K562 (cell line): Measurements from ENCODE around the gene TGFB2. TPM values are rescaled to one million over a fixed set of nuclear protein-coding genes. Genes with fewer than 3 reads are reported as not detected.

ENCODE experiments used
- ATAC-seq: fragments of 200-7000 bp; cut with Tn5 transposase; 3 replicates; pipeline ENCODE4 v1.9.1; 2020; ENCODE audit warnings: moderate library complexity
- BruUV-seq: library from RNA; stranded (reverse); fragments of 400-500 nt; replicated peaks from 2 replicates; lab custom pipeline; 2021; lab: Mats Ljungman, UMichigan
- CTCF ChIA-PET: fragments of 300-600 bp; formaldehyde crosslinking; extraction: SDS; loops from one replicate; lab custom pipeline; 2021; ENCODE audit warnings: low intra/inter-chr PET ratio; lab: Yijun Ruan, JAX
- POLR2A ChIA-PET: fragments of 300-600, 350-650 bp; sonication (Branson Sonifier 250); formaldehyde crosslinking; extraction: SDS; loops from one replicate; lab custom pipeline; 2021; ENCODE audit warnings: antibody characterized with exemption, inconsistent platforms; lab: Yijun Ruan, JAX
- DNase-seq, 4 experiments: peaks; one replicate each; pipeline versions ENCODE4 v3.0.0 to v3.0.0-alpha.2; 2011 to 2018; ENCODE audit warnings: low spot score in 3 of 4, mixed read lengths in 3 of 4; ENCODE audit errors: extremely low read depth in 1 of 4
- FAIRE-seq: peaks from 2 replicates; lab custom pipeline; 2011; peaks lifted over from hg19 to GRCh38; lab: Jason Lieb, UNC
- H2AFZ ChIP-seq: 2 replicates; pipeline ENCODE4 v1.6.0; 2011; ENCODE audit warnings: low read depth, low read length, control low read depth, inconsistent platforms
- H3K27ac ChIP-seq: fragments of 200-600 bp; 3 replicates; pipeline ENCODE4 v1.8.0; 2011; ENCODE audit warnings: low read depth, mild to moderate bottlenecking, control low read depth, inconsistent platforms, low read length, moderate library complexity, mixed read lengths; ENCODE audit errors: extremely low read depth
- H3K27me3 ChIP-seq, 2 experiments: fragments of 300-600 bp in 1 of 2; 2 replicates in 1 of 2; 3 replicates in 1 of 2; pipeline versions ENCODE4 v1.6.0 to v1.8.0; 2011; ENCODE audit warnings: inconsistent platforms in 2 of 2, low read length in 2 of 2, mild to moderate bottlenecking in 1 of 2, mixed read lengths in 1 of 2, moderate library complexity in 1 of 2; ENCODE audit not compliant: control insufficient read depth in 2 of 2, insufficient read depth in 2 of 2
- H3K36me3 ChIP-seq: fragments of 300-600 bp; 3 replicates; pipeline ENCODE4 v1.8.0; 2011; ENCODE audit warnings: mild to moderate bottlenecking, low read length, inconsistent platforms; ENCODE audit not compliant: control insufficient read depth, insufficient read depth
- H3K4me1 ChIP-seq, 2 experiments: fragments of 200-600 bp in 1 of 2; replicated peaks in 1 of 2; 2 replicates in 1 of 2; 3 replicates in 1 of 2; pipeline versions ENCODE4 v1.5.1 to v1.8.0; 2011; ENCODE audit warnings: inconsistent platforms in 2 of 2, low read length in 2 of 2, mild to moderate bottlenecking in 1 of 2, mixed read lengths in 1 of 2, moderate library complexity in 1 of 2; ENCODE audit not compliant: control insufficient read depth in 2 of 2, insufficient read depth in 2 of 2
- H3K4me2 ChIP-seq: 2 replicates; pipeline ENCODE4 v1.6.1; 2011; ENCODE audit warnings: low read length, control low read depth, inconsistent platforms, mixed read lengths; ENCODE audit not compliant: insufficient read depth
- H3K4me3 ChIP-seq: fragments of 200-600 bp; sonication (generic), shearing (Covaris generic); 2 replicates; pipeline ENCODE4 v1.5.1; 2016; ENCODE audit warnings: control low read depth, inconsistent platforms
- H3K79me2 ChIP-seq: fragments of 200-600 bp; 3 replicates; pipeline ENCODE4 v1.8.0; 2011; ENCODE audit warnings: low read length, inconsistent platforms; ENCODE audit not compliant: control insufficient read depth, insufficient read depth
- H3K9ac ChIP-seq, 2 experiments: 2 replicates each; pipeline versions ENCODE4 v1.6.0 to v1.6.1; 2011; ENCODE audit warnings: low read depth in 2 of 2, low read length in 2 of 2, control low read depth in 1 of 2, inconsistent platforms in 1 of 2, mild to moderate bottlenecking in 1 of 2, mixed read lengths in 1 of 2; ENCODE audit not compliant: insufficient read depth in 1 of 2
- H3K9me1 ChIP-seq: one replicate; pipeline ENCODE4 v1.6.0; 2011; ENCODE audit warnings: inconsistent platforms, mild to moderate bottlenecking, low read length, moderate library complexity; ENCODE audit not compliant: control insufficient read depth, insufficient read depth
- H3K9me3 ChIP-seq: replicated peaks from 2 replicates; pipeline ENCODE4 v1.5.1; 2011; ENCODE audit warnings: low read depth, low read length, inconsistent platforms; ENCODE audit not compliant: control insufficient read depth, insufficient read depth
- H4K20me1 ChIP-seq: replicated peaks from 2 replicates; pipeline ENCODE4 v1.6.1; 2011; ENCODE audit warnings: low read length, inconsistent platforms, mixed read lengths; ENCODE audit not compliant: control insufficient read depth, insufficient read depth
- CXXC5 ChIP-seq: fragments of 250-450 bp; sonication (Bioruptor Pico); IDR thresholded peaks from 2 replicates; pipeline ENCODE4 v1.8.0; 2022; ENCODE audit warnings: inconsistent platforms, mild to moderate bottlenecking, moderate library complexity
- GATA2 ChIP-seq: sonication (generic); formaldehyde crosslinking; IDR thresholded peaks from 2 replicates; pipeline ENCODE4 v1.4.0; 2020; ENCODE audit warnings: mild to moderate bottlenecking, missing genetic modification reagents
- MCM3 ChIP-seq: fragments of 450-650 bp; IDR thresholded peaks from 2 replicates; pipeline ENCODE4 v1.6.1; 2016
- NONO ChIP-seq, 2 experiments: fragments of 200-400 bp in 1 of 2; fragments of 450-650 bp in 1 of 2; formaldehyde crosslinking in 1 of 2; IDR thresholded peaks; 2 replicates each; pipeline ENCODE4 v1.6.1; 2017; ENCODE audit warnings: low read depth in 2 of 2, mild to moderate bottlenecking in 2 of 2, moderate library complexity in 2 of 2, low read length in 1 of 2
- NR1H2 ChIP-seq: sonication (generic); formaldehyde crosslinking; IDR thresholded peaks from 2 replicates; pipeline ENCODE4 v1.4.0; 2020; ENCODE audit warnings: mild to moderate bottlenecking, missing genetic modification reagents
- NR4A1 ChIP-seq, 2 experiments: fragments of 250-450 bp in 1 of 2; fragments of 450-650 bp in 1 of 2; sonication (Bioruptor Pico) in 1 of 2; IDR thresholded peaks; 2 replicates each; pipeline versions ENCODE4 v1.4.0 to v1.6.1; 2016 to 2020; ENCODE audit warnings: mild to moderate bottlenecking in 2 of 2, missing compliant biosample characterization in 1 of 2, missing genetic modification characterization in 1 of 2, moderate library complexity in 1 of 2
- PCBP2 ChIP-seq: fragments of 200-400 bp; formaldehyde crosslinking; IDR thresholded peaks from 2 replicates; pipeline ENCODE4 v1.6.1; 2018; ENCODE audit warnings: low read length, low read depth, mild to moderate bottlenecking, moderate library complexity; ENCODE audit not compliant: poor library complexity, severe bottlenecking
- SAFB2 ChIP-seq: fragments of 200-400 bp; formaldehyde crosslinking; IDR thresholded peaks from 2 replicates; pipeline ENCODE4 v1.6.1; 2018; ENCODE audit warnings: borderline replicate concordance, low read length, low read depth, moderate library complexity; ENCODE audit not compliant: severe bottlenecking
- SIRT6 ChIP-seq: IDR thresholded peaks from one replicate; pipeline ENCODE4 v1.6.1; 2012; ENCODE audit warnings: low read depth, mild to moderate bottlenecking, control low read depth, inconsistent platforms, low read length, moderate library complexity
- TAF9B ChIP-seq: fragments of 450-650 bp; IDR thresholded peaks from 2 replicates; pipeline ENCODE4 v1.6.1; 2018; ENCODE audit warnings: mild to moderate bottlenecking; ENCODE audit not compliant: partially characterized antibody
- ZNF507 ChIP-seq: conservative IDR thresholded peaks from 2 replicates; pipeline ENCODE4 v1.6.1; 2017; ENCODE audit warnings: missing genetic modification characterization, missing compliant biosample characterization
- ZNF644 ChIP-seq: fragments of 200-800 bp; sonication (Bioruptor generic); IDR thresholded peaks from 2 replicates; pipeline ENCODE4 v1.6.1; 2016; ENCODE audit warnings: low read depth, missing genetic modification characterization, missing compliant biosample characterization
- ZNF696 ChIP-seq: fragments of 250-450 bp; sonication (Bioruptor Pico); conservative IDR thresholded peaks from 2 replicates; pipeline ENCODE4 v1.4.0; 2020; ENCODE audit warnings: mild to moderate bottlenecking, moderate library complexity
- WGBS: fragments of 100-300 bp; shearing (Covaris generic); methylation state at CpG from one replicate; pipeline ENCODE4 v1.1.6; 2016; ENCODE audit warnings: low coverage, mixed read lengths; ENCODE audit not compliant: insufficient coverage; ENCODE audit errors: missing lambda C conversion rate; 5-methylcytosine and 5-hydroxymethylcytosine counted together
- in situ Hi-C: fragments of 300-500 bp; cut with MboI; formaldehyde crosslinking; loops from 4 replicates; pipeline ENCODE4 v1.15.0; 2018; ENCODE audit warnings: inconsistent platforms, mixed read lengths
- intact Hi-C: fragments of 100-400 bp; cut with micrococcal nuclease; formaldehyde crosslinking; loops from 2 replicates; pipeline ENCODE4 v1.14.2; 2022
- polyA plus RNA-seq, 8 experiments: library from polyadenylated mRNA; depleted of rRNA in 4 of 8; stranded (reverse) in 5 of 8; unstranded in 3 of 8; fragments of >200 nt; fragmentation: Nextera tagmentation in 2 of 8; fragmentation: Illumina TruSeq in 1 of 8; extraction: Ambion mirVana in 2 of 8; extraction: Trizol in 1 of 8; gene quantifications; 2 replicates each; pipeline versions ENCODE4 v1.2.1 to v1.2.3, GENCODE V29; 2011 to 2014; ENCODE audit warnings: inconsistent platforms in 1 of 8, missing spikeins in 1 of 8
- total RNA-seq, 7 experiments: library from RNA; depleted of rRNA in 6 of 7; stranded (reverse); fragments of >200 nt in 6 of 7; fragmentation: Illumina TruSeq in 2 of 7; extraction: Trizol in 2 of 7; gene quantifications; 2 replicates each; pipeline versions ENCODE4 v1.2.1 to v1.2.3, GENCODE V29; 2011 to 2021; ENCODE audit warnings: low replicate concordance in 1 of 7
- TF ChIP-seq, protein P1 (sequence below): sonication (generic); formaldehyde crosslinking; IDR thresholded peaks from 2 replicates; pipeline ENCODE4 v1.8.1; 2023; ENCODE audit warnings: mild to moderate bottlenecking, missing genetic modification reagents
- TF ChIP-seq, protein P2 (sequence below): fragments of 450-650 bp; formaldehyde crosslinking; conservative IDR thresholded peaks from 2 replicates; pipeline ENCODE4 v1.4.0; 2022; ENCODE audit warnings: mild to moderate bottlenecking, missing genetic modification characterization
- TF ChIP-seq, protein P3 (sequence below), 2 experiments: IDR thresholded peaks in 1 of 2; conservative IDR thresholded peaks in 1 of 2; 2 replicates each; pipeline ENCODE4 v1.6.1; 2016; ENCODE audit warnings: low read depth in 2 of 2, mild to moderate bottlenecking in 1 of 2, missing compliant biosample characterization in 1 of 2, missing genetic modification characterization in 1 of 2, moderate library complexity in 1 of 2
- TF ChIP-seq, protein P4 (sequence below): fragments of 450-650 bp; IDR thresholded peaks from 2 replicates; pipeline ENCODE4 v1.6.1; 2016; ENCODE audit warnings: low read depth, mild to moderate bottlenecking, moderate library complexity

The TGFB2 gene
- total and polyA plus RNA-seq, 9 of the 15 experiments (the other 6 are each of a cell fraction or from before 2014, with no cell fraction given), result 0.03 to 0.41 (median 0.11) TPM; not detected in 3

DNA sequence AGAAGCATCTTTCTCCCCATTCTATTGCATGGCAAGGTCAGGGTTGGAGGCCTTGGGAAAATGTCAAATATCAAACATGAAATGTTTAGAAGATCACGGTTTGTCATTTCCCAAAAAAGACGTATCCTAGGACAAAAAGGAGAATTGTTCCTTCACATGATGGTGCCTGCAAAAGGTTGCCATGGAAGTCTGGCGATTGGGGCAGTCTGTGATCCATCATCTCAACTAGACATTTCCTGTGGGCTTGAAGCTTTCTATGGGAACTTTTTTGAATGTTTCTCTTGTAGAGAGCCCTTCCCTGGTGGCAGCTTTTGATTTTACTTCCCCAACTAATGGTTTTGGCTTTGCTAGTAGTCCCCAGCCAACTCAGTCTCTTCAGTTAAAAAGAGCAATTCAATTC, 106.3 kb downstream of the TGFB2 start:
- Histone ChIP-seq H3K4me2 (no peak overlapping the region), H3K27me3 (no peaks in the 10 kb centered on the region), H3K9me1 (no peaks in the 10 kb centered on the region), H2AFZ (no peak overlapping the region), H4K20me1 (no peaks in the 10 kb centered on the region), H3K4me1 (no peaks in the 10 kb centered on the region), H3K79me2 (no peaks in the 10 kb centered on the region), H3K9me3 (no peaks in the 10 kb centered on the region), H3K4me3 (no peak overlapping the region), H3K36me3 (no peaks in the 10 kb centered on the region), H3K27ac (no peak overlapping the region), H3K9ac (no peak overlapping the region)
- FAIRE-seq (no peak), ATAC-seq (no peak), DNase-seq (no peak)
- ChIA-PET CTCF (no interaction called here), POLR2A (no interaction called here)
- 0% methylated on average over 3 of the region's 3 CpGs for WGBS
- no TSS peak for BruUV-seq
- in situ Hi-C loops, result no loop called here
- intact Hi-C loops, result no loop called here
- TF ChIP-seq PCBP2, result no peak
- no peak for TF ChIP-seq NR1H2 (CRISPR knock-in tag)
- TF ChIP-seq ZNF644 (tag), result no peak
- no peak for TF ChIP-seq NR4A1 (CRISPR knock-in tag; IDR thresholded peaks at IDR 0.05)
- TF ChIP-seq NR4A1 (tag; IDR thresholded peaks at IDR 0.05), result no peak
- TF ChIP-seq, protein P1, sequence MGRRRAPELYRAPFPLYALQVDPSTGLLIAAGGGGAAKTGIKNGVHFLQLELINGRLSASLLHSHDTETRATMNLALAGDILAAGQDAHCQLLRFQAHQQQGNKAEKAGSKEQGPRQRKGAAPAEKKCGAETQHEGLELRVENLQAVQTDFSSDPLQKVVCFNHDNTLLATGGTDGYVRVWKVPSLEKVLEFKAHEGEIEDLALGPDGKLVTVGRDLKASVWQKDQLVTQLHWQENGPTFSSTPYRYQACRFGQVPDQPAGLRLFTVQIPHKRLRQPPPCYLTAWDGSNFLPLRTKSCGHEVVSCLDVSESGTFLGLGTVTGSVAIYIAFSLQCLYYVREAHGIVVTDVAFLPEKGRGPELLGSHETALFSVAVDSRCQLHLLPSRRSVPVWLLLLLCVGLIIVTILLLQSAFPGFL (CRISPR knock-in tag), result no peak
- TF ChIP-seq ZNF507, result no peak
- TF ChIP-seq, protein P2, sequence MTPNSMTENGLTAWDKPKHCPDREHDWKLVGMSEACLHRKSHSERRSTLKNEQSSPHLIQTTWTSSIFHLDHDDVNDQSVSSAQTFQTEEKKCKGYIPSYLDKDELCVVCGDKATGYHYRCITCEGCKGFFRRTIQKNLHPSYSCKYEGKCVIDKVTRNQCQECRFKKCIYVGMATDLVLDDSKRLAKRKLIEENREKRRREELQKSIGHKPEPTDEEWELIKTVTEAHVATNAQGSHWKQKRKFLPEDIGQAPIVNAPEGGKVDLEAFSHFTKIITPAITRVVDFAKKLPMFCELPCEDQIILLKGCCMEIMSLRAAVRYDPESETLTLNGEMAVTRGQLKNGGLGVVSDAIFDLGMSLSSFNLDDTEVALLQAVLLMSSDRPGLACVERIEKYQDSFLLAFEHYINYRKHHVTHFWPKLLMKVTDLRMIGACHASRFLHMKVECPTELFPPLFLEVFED, result no peak
- no peak for TF ChIP-seq MCM3
- TF ChIP-seq ZNF696, result no peak
- no peak for TF ChIP-seq GATA2
- TF ChIP-seq, protein P3, sequence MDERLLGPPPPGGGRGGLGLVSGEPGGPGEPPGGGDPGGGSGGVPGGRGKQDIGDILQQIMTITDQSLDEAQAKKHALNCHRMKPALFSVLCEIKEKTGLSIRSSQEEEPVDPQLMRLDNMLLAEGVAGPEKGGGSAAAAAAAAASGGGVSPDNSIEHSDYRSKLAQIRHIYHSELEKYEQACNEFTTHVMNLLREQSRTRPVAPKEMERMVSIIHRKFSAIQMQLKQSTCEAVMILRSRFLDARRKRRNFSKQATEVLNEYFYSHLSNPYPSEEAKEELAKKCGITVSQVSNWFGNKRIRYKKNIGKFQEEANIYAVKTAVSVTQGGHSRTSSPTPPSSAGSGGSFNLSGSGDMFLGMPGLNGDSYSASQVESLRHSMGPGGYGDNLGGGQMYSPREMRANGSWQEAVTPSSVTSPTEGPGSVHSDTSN (CRISPR knock-in tag; IDR thresholded peaks at IDR 0.05; ENCODE audit: low read depth), result no peak
- TF ChIP-seq, protein P3 (tag; conservative IDR thresholded peaks at IDR 0.05; ENCODE audit: low read depth), result no peak
- TF ChIP-seq TAF9B, result no peak
- TF ChIP-seq SIRT6, result no peak
- TF ChIP-seq, protein P4, sequence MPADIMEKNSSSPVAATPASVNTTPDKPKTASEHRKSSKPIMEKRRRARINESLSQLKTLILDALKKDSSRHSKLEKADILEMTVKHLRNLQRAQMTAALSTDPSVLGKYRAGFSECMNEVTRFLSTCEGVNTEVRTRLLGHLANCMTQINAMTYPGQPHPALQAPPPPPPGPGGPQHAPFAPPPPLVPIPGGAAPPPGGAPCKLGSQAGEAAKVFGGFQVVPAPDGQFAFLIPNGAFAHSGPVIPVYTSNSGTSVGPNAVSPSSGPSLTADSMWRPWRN, result no peak
- TF ChIP-seq NONO (IDR thresholded peaks at IDR 0.05; ENCODE audit: low read depth in 2 of 2, low read length in 1 of 2), result no peak
- no peak for TF ChIP-seq SAFB2
- TF ChIP-seq CXXC5, result no peak
